GM23338 (cell line): ENCODE measurements around the gene NHLH2.

Experiments used
- EZH2phosphoT487 ChIP-seq: fragments of 200-600 bp; sonication (generic); IDR thresholded peaks from one replicate; pipeline ENCODE4 v1.8.1; 2018; ENCODE audit warnings: antibody characterized with exemption; ENCODE audit not compliant: unreplicated experiment
- TF ChIP-seq, protein P1 (sequence below), 2 experiments: fragments of 200-600 bp in 1 of 2; sonication (generic) in 1 of 2; conservative IDR thresholded peaks; 2 replicates each; pipeline versions ENCODE4 v1.5.1 to v1.6.1; 2016 to 2017; ENCODE audit warnings: antibody characterized with exemption in 2 of 2, low read depth in 2 of 2, mild to moderate bottlenecking in 2 of 2, moderate library complexity in 1 of 2

DNA sequence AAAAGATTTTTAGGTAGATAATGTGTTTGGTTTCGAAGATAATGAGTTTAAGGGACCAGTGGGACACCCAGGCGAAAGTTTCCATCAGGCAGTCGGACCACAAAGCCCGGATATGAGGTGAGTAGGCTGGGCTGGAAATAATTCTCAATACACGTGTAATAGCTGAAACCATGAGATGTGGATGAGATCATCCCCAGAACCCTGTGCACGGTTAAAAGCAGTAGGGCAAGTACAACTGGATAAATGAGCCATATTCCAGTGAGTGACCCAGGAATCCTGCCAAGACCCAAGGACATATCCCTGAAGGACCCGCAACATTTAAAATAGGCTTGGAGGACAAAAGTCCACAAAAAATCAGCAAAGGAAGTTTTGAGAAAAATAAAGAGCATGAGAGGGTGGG is 21.5 kb upstream of the NHLH2 start:
- TF ChIP-seq, protein P1, sequence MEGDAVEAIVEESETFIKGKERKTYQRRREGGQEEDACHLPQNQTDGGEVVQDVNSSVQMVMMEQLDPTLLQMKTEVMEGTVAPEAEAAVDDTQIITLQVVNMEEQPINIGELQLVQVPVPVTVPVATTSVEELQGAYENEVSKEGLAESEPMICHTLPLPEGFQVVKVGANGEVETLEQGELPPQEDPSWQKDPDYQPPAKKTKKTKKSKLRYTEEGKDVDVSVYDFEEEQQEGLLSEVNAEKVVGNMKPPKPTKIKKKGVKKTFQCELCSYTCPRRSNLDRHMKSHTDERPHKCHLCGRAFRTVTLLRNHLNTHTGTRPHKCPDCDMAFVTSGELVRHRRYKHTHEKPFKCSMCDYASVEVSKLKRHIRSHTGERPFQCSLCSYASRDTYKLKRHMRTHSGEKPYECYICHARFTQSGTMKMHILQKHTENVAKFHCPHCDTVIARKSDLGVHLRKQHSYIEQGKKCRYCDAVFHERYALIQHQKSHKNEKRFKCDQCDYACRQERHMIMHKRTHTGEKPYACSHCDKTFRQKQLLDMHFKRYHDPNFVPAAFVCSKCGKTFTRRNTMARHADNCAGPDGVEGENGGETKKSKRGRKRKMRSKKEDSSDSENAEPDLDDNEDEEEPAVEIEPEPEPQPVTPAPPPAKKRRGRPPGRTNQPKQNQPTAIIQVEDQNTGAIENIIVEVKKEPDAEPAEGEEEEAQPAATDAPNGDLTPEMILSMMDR (conservative IDR thresholded peaks at IDR 0.05; ENCODE audit: low read depth in 2 of 2), result no peak
- TF ChIP-seq EZH2phosphoT487, result no peak
